IMR-90 (cell line): Measurements from ENCODE around the gene SOST. TPM values are rescaled to one million over a fixed set of nuclear protein-coding genes. Genes with fewer than 3 reads are reported as not detected.

Experiments used
- ATAC-seq: fragments of 200-7000 bp; cut with Tn5 transposase; 2 replicates; pipeline ENCODE4 v1.9.1; 2020; ENCODE audit warnings: low read depth, mild to moderate bottlenecking, moderate library complexity
- BruUV-seq: library from RNA; stranded (reverse); fragments of 400-500 nt; replicated peaks from 2 replicates; lab custom pipeline; 2021; lab: Mats Ljungman, UMichigan
- CTCF ChIA-PET: fragments of 300-600 bp; formaldehyde crosslinking; extraction: SDS; loops from one replicate; lab custom pipeline; 2021; ENCODE audit warnings: antibody characterized with exemption; lab: Yijun Ruan, JAX
- POLR2A ChIA-PET: fragments of 300-600 bp; sonication (Branson Sonifier 250); formaldehyde crosslinking; loops from one replicate; lab custom pipeline; 2022; ENCODE audit warnings: antibody characterized with exemption; ENCODE audit not compliant: unreplicated experiment; lab: Charles Lee
- DNase-seq: peaks from one replicate; pipeline ENCODE4 v3.0.0; 2013
- H2AFZ ChIP-seq: replicated peaks from 2 replicates; pipeline ENCODE3; 2013; ENCODE audit warnings: low read length, mild to moderate bottlenecking; ENCODE audit not compliant: poor library complexity
- H2AK5ac ChIP-seq: 2 replicates; pipeline ENCODE4 v1.6.1; 2013; ENCODE audit warnings: low read depth, low read length, inconsistent platforms
- H2AK9ac ChIP-seq: replicated peaks from 2 replicates; pipeline ENCODE3; 2013; ENCODE audit warnings: mild to moderate bottlenecking, low read depth, low read length, moderate library complexity; ENCODE audit not compliant: poor library complexity
- H2BK120ac ChIP-seq: 2 replicates; pipeline ENCODE4 v1.6.1; 2013; ENCODE audit warnings: low read depth, low read length, inconsistent platforms
- H2BK15ac ChIP-seq: 3 replicates; pipeline ENCODE4 v1.6.1; 2013; ENCODE audit warnings: low read depth, low read length, inconsistent platforms
- H2BK20ac ChIP-seq: 2 replicates; pipeline ENCODE4 v1.6.1; 2013; ENCODE audit warnings: low read depth, mild to moderate bottlenecking, inconsistent platforms, low read length, moderate library complexity
- H2BK5ac ChIP-seq: 2 replicates; pipeline ENCODE4 v1.6.1; 2013; ENCODE audit warnings: mild to moderate bottlenecking, low read depth, low read length, inconsistent platforms; ENCODE audit not compliant: poor library complexity, severe bottlenecking
- H3K14ac ChIP-seq: replicated peaks from 2 replicates; pipeline ENCODE4 v1.6.1; 2013; ENCODE audit warnings: low read depth, low read length, inconsistent platforms
- H3K18ac ChIP-seq: 2 replicates; pipeline ENCODE4 v1.6.1; 2013; ENCODE audit warnings: low read depth, low read length, control low read depth
- H3K23ac ChIP-seq: 2 replicates; pipeline ENCODE4 v1.6.1; 2013; ENCODE audit warnings: low read depth, low read length, inconsistent platforms
- H3K27ac ChIP-seq: 2 replicates; pipeline ENCODE4 v1.5.1; 2013; ENCODE audit warnings: mild to moderate bottlenecking, control low read depth, low read length; ENCODE audit not compliant: insufficient read depth
- H3K27me3 ChIP-seq: 2 replicates; pipeline ENCODE4 v1.6.1; 2013; ENCODE audit warnings: low read length; ENCODE audit not compliant: control insufficient read depth, insufficient read depth
- H3K36me3 ChIP-seq: 2 replicates; pipeline ENCODE4 v1.6.1; 2013; ENCODE audit warnings: low read length, mixed read lengths; ENCODE audit not compliant: control insufficient read depth, insufficient read depth
- H3K4ac ChIP-seq: 2 replicates; pipeline ENCODE4 v1.6.1; 2013; ENCODE audit warnings: low read depth, low read length, inconsistent platforms
- H3K4me1 ChIP-seq: 2 replicates; pipeline ENCODE4 v1.6.1; 2013; ENCODE audit warnings: low read length, mixed read lengths; ENCODE audit not compliant: control insufficient read depth, insufficient read depth
- H3K4me2 ChIP-seq: 2 replicates; pipeline ENCODE4 v1.6.1; 2013; ENCODE audit warnings: low read depth, mild to moderate bottlenecking, control low read depth, low read length, moderate library complexity
- H3K4me3 ChIP-seq: 2 replicates; pipeline ENCODE4 v1.5.1; 2013; ENCODE audit warnings: low read depth, mild to moderate bottlenecking, control low read depth, low read length, moderate library complexity; ENCODE audit not compliant: insufficient read depth
- H3K56ac ChIP-seq: 2 replicates; pipeline ENCODE4 v1.6.1; 2013; ENCODE audit warnings: low read length, inconsistent platforms; ENCODE audit not compliant: insufficient read depth; ENCODE audit errors: extremely low read depth
- H3K79me1 ChIP-seq, 2 experiments: 2 replicates each; pipeline ENCODE4 v1.6.1; 2013; ENCODE audit warnings: low read length in 2 of 2, inconsistent platforms in 1 of 2, low read depth in 1 of 2
- H3K9ac ChIP-seq: 2 replicates; pipeline ENCODE4 v1.6.1; 2013; ENCODE audit warnings: low read depth, low read length, control low read depth
- H3K9me1 ChIP-seq: 2 replicates; pipeline ENCODE4 v1.6.1; 2013; ENCODE audit warnings: low read length, inconsistent platforms; ENCODE audit not compliant: insufficient read depth
- H3K9me3 ChIP-seq: 2 replicates; pipeline ENCODE4 v1.6.1; 2013; ENCODE audit warnings: low read length; ENCODE audit not compliant: control insufficient read depth, insufficient read depth
- H4K20me1 ChIP-seq: 2 replicates; pipeline ENCODE4 v1.6.1; 2013; ENCODE audit warnings: low read length, inconsistent platforms; ENCODE audit not compliant: insufficient read depth
- H4K5ac ChIP-seq: 2 replicates; pipeline ENCODE4 v1.6.1; 2013; ENCODE audit warnings: mild to moderate bottlenecking, low read depth, low read length, control low read depth
- H4K8ac ChIP-seq, 2 experiments: 2 replicates each; pipeline ENCODE4 v1.6.1; 2013; ENCODE audit warnings: low read depth in 2 of 2, low read length in 2 of 2, control low read depth in 1 of 2, inconsistent platforms in 1 of 2
- H4K91ac ChIP-seq: 2 replicates; pipeline ENCODE4 v1.6.1; 2013; ENCODE audit warnings: low read depth, low read length, inconsistent platforms; ENCODE audit not compliant: insufficient read depth
- CTCF ChIP-seq: conservative IDR thresholded peaks from 2 replicates; pipeline ENCODE4 v1.5.1; 2012; ENCODE audit warnings: mild to moderate bottlenecking, low read depth, low read length, improper control_type of control experiment
- FOS ChIP-seq: fragments of 150-350 bp; IDR thresholded peaks from 2 replicates; pipeline ENCODE4 v1.6.1; 2016; ENCODE audit warnings: low read depth, low read length
- MAFK ChIP-seq: IDR thresholded peaks from 2 replicates; pipeline ENCODE4 v1.6.1; 2012; ENCODE audit warnings: low read depth, low read length, improper control_type of control experiment
- WGBS, 2 experiments: methylation state at CpG; one replicate each; pipeline versions ENCODE4 v1.1.5 to v1.1.7; 2013; ENCODE audit warnings: missing lambda C conversion rate in 2 of 2; ENCODE audit not compliant: insufficient read length in 1 of 2; ENCODE audit errors: extremely low coverage in 2 of 2; 5-methylcytosine and 5-hydroxymethylcytosine counted together
- dilution Hi-C: fragments of 300-500 bp; cut with HindIII; formaldehyde crosslinking; loops from one replicate; pipeline ENCODE4 v1.14.3; 2018; ENCODE audit warnings: low sequenced_read_pairs; ENCODE audit not compliant: unreplicated experiment
- in situ Hi-C: fragments of 300-500 bp; cut with MboI; formaldehyde crosslinking; loops from 3 replicates; pipeline ENCODE4 v1.14.3; 2019; ENCODE audit warnings: low sequenced_read_pairs, inconsistent platforms, mixed read lengths
- intact Hi-C: fragments of 100-400 bp; cut with micrococcal nuclease; formaldehyde crosslinking; loops from 2 replicates; pipeline ENCODE4 v1.10.0; 2022
- polyA plus RNA-seq, 3 experiments: library from polyadenylated mRNA; depleted of rRNA; stranded (reverse); fragments of >200 nt; gene quantifications; 2 replicates each; pipeline ENCODE4 v1.2.3, GENCODE V29; 2012; ENCODE audit warnings: low replicate concordance in 1 of 3
- total RNA-seq: library from RNA; depleted of rRNA; stranded (reverse); fragments of >200 nt; gene quantifications from 2 replicates; pipeline ENCODE4 v1.2.3, GENCODE V29; 2012

The SOST gene
- total and polyA plus RNA-seq, 2 of the 4 experiments (the other 2 are of a cell fraction) = not detected

- intact Hi-C loops = loop anchor here (5.0 kb wide), 2 partner anchors 63 to 378 kb away; partner anchors contain the start of gene CD300LG
- Histone ChIP-seq H4K20me1 (no peaks in the 10 kb centered on the region; the same call in 1 of the 2 replicates), H3K79me1 (no peaks in the 10 kb centered on the region), H2AK9ac (no peak overlapping the region), H3K14ac (peak overlapping the region; percentile 66; the same call in 1 of the 2 replicates), H2BK20ac (0 out of 2 replicates have a peak overlapping the region, but pooled peaks have one; percentile 8), H3K4ac (peak overlapping the region; percentile 47; the same call in 1 of the 2 replicates), H2AFZ (no peak overlapping the region), H3K36me3 (no peaks in the 10 kb centered on the region), H3K9me3 (no peaks in the 10 kb centered on the region), H3K9me1 (peaks cover 7% of the 10 kb centered on the region), H3K4me2 (peak overlapping the region; percentile 50; the same call in 1 of the 2 replicates), H2BK5ac (no peak overlapping the region), H4K91ac (no peak overlapping the region), H3K9ac (no peak overlapping the region), H3K18ac (no peak overlapping the region), H4K8ac (0 out of 4 replicates have a peak overlapping the region, but pooled peaks of 1 of the 2 experiments have one; percentile 36), H3K27me3 (no peaks in the 10 kb centered on the region), H3K56ac (no peak overlapping the region), H2AK5ac (no peak overlapping the region), H4K5ac (no peak overlapping the region), H2BK15ac (no peak overlapping the region), H3K23ac (0 out of 2 replicates have a peak overlapping the region, but pooled peaks have one; percentile 33), H2BK120ac (peak overlapping the region; percentile 49; the same call in 1 of the 2 replicates), H3K27ac (no peak overlapping the region), H3K4me1 (peaks cover 7% of the 10 kb centered on the region), H3K4me3 (no peak overlapping the region)
- dilution Hi-C loops = no loop called here
- no peak for ATAC-seq
- DNase-seq = peak; percentile 52
- 75% methylated on average over 1 of the region's 2 CpGs; no CpG with 5 or more reads in 1 of the 2 experiments for WGBS, 2 experiments
- TF ChIP-seq FOS (no peak), CTCF (no peak), MAFK (peak; percentile 52)
- ChIA-PET CTCF (no interaction called here), POLR2A (no interaction called here)
- in situ Hi-C loops = no loop called here
- BruUV-seq = no TSS peak
These were observed 25.5 kb upstream of the SOST start for GRCh38 chr17:43784068-43784467.
